ENCODE results near the gene TTC6.

TTC6 gene

GRCh38 chr14:37623971-37624370 lies 28.5 kb downstream of the TTC6 start:
- DNase-seq (ENCODE audit: low spot score) = peak; percentile 33

- peak; percentile 7 for DNase-seq (ENCODE audit: low spot score)
Observed at GRCh38 chr14:37625597-37626595, 30.5 kb downstream of the TTC6 start.

- no peak for DNase-seq (ENCODE audit: low spot score)
Observed at GRCh38 chr14:37637341-37637740, 41.9 kb downstream of the TTC6 start.

- DNase-seq (ENCODE audit: low spot score) = no peak
Observed at GRCh38 chr14:37638599-37638998, 43.2 kb downstream of the TTC6 start.

GRCh38 chr14:37641117-37641516 lies 45.7 kb downstream of the TTC6 start:
- DNase-seq (ENCODE audit: low spot score) = no peak

- DNase-seq (ENCODE audit: low spot score) = no peak
Observed at GRCh38 chr14:37642125-37642524, 46.7 kb downstream of the TTC6 start.

- DNase-seq (ENCODE audit: low spot score) = no peak
Observed at GRCh38 chr14:37643701-37644100, 48.3 kb downstream of the TTC6 start.

All from kidney tubule cell (primary cell).